IMR-90 (cell line): Measurements from ENCODE around the gene SP7.

Experiments
- BHLHE40 ChIP-seq: fragments of 150-350 bp; IDR thresholded peaks from 2 replicates; pipeline ENCODE4 v1.6.1; 2016; ENCODE audit warnings: mild to moderate bottlenecking, low read depth, low read length
- CEBPB ChIP-seq: IDR thresholded peaks from 2 replicates; pipeline ENCODE4 v1.6.1; 2012; ENCODE audit warnings: low read depth, low read length, improper control_type of control experiment
- FOS ChIP-seq: fragments of 150-350 bp; IDR thresholded peaks from 2 replicates; pipeline ENCODE4 v1.6.1; 2016; ENCODE audit warnings: low read depth, low read length
- MAFK ChIP-seq: IDR thresholded peaks from 2 replicates; pipeline ENCODE4 v1.6.1; 2012; ENCODE audit warnings: low read depth, low read length, improper control_type of control experiment
- MAZ ChIP-seq: IDR thresholded peaks from 2 replicates; pipeline ENCODE4 v1.6.1; 2012; ENCODE audit warnings: low read depth, mild to moderate bottlenecking, low read length, improper control_type of control experiment, moderate library complexity, borderline replicate concordance
- MXI1 ChIP-seq: IDR thresholded peaks from 2 replicates; pipeline ENCODE4 v1.6.1; 2012; ENCODE audit warnings: low read depth, mild to moderate bottlenecking, low read length, moderate library complexity, borderline replicate concordance
- NFE2L2 ChIP-seq: fragments of 150-350 bp; IDR thresholded peaks from 2 replicates; pipeline ENCODE4 v1.6.1; 2016; ENCODE audit warnings: low read depth, mild to moderate bottlenecking, low read length
- POLR2A ChIP-seq: IDR thresholded peaks from 2 replicates; pipeline ENCODE4 v1.6.1; 2012; ENCODE audit warnings: mild to moderate bottlenecking, low read depth, low read length
- RAD21 ChIP-seq: IDR thresholded peaks from 2 replicates; pipeline ENCODE4 v1.6.1; 2012; ENCODE audit warnings: low read length, improper control_type of control experiment
- RCOR1 ChIP-seq: IDR thresholded peaks from 2 replicates; pipeline ENCODE4 v1.6.1; 2012; ENCODE audit warnings: mild to moderate bottlenecking, low read length, improper control_type of control experiment; ENCODE audit not compliant: insufficient replicate concordance
- SMC3 ChIP-seq: fragments of 150-350 bp; IDR thresholded peaks from 2 replicates; pipeline ENCODE4 v1.6.1; 2016; ENCODE audit warnings: low read depth, mild to moderate bottlenecking, antibody characterized with exemption, low read length, moderate library complexity
- TF ChIP-seq, protein P1 (sequence below): conservative IDR thresholded peaks from 2 replicates; pipeline ENCODE4 v1.5.1; 2012; ENCODE audit warnings: mild to moderate bottlenecking, low read depth, low read length, improper control_type of control experiment
- TF ChIP-seq, protein P2 (sequence below): fragments of 150-350 bp; IDR thresholded peaks from 2 replicates; pipeline ENCODE4 v1.6.1; 2016; ENCODE audit warnings: low read depth, mild to moderate bottlenecking, low read length, moderate library complexity, borderline replicate concordance
- TF ChIP-seq, protein P3 (sequence below): fragments of 150-350 bp; IDR thresholded peaks from 2 replicates; pipeline ENCODE4 v1.6.1; 2017; ENCODE audit warnings: mild to moderate bottlenecking, antibody characterized with exemption, low read length, low read depth

DNA sequence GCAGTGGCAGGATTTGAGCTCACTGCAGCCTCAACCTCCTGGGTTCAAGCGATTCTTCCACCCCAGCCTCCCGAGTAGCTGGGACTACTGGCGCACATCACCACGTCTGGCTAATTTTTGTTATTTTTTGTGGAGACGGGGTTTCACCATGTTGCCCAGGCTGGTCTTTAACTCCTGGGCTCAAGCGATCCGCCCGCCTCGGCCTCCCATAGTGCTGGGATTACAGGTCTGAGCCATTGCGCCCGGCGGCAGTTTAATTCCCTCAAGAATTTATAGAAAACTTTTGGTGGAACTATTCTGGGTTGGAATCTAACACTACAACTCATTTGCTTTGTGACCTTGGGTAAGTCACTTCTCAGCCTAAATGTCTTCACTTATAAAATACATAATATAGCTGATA, 42.1 kb upstream of the SP7 start:
- TF ChIP-seq, protein P1, sequence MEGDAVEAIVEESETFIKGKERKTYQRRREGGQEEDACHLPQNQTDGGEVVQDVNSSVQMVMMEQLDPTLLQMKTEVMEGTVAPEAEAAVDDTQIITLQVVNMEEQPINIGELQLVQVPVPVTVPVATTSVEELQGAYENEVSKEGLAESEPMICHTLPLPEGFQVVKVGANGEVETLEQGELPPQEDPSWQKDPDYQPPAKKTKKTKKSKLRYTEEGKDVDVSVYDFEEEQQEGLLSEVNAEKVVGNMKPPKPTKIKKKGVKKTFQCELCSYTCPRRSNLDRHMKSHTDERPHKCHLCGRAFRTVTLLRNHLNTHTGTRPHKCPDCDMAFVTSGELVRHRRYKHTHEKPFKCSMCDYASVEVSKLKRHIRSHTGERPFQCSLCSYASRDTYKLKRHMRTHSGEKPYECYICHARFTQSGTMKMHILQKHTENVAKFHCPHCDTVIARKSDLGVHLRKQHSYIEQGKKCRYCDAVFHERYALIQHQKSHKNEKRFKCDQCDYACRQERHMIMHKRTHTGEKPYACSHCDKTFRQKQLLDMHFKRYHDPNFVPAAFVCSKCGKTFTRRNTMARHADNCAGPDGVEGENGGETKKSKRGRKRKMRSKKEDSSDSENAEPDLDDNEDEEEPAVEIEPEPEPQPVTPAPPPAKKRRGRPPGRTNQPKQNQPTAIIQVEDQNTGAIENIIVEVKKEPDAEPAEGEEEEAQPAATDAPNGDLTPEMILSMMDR, result no peak
- TF ChIP-seq, protein P2, sequence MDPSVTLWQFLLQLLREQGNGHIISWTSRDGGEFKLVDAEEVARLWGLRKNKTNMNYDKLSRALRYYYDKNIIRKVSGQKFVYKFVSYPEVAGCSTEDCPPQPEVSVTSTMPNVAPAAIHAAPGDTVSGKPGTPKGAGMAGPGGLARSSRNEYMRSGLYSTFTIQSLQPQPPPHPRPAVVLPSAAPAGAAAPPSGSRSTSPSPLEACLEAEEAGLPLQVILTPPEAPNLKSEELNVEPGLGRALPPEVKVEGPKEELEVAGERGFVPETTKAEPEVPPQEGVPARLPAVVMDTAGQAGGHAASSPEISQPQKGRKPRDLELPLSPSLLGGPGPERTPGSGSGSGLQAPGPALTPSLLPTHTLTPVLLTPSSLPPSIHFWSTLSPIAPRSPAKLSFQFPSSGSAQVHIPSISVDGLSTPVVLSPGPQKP, result no peak
- TF ChIP-seq RAD21, result no peak
- TF ChIP-seq NFE2L2, result no peak
- no peak for TF ChIP-seq POLR2A
- TF ChIP-seq BHLHE40, result no peak
- no peak for TF ChIP-seq MXI1
- TF ChIP-seq MAZ, result no peak
- TF ChIP-seq, protein P3, sequence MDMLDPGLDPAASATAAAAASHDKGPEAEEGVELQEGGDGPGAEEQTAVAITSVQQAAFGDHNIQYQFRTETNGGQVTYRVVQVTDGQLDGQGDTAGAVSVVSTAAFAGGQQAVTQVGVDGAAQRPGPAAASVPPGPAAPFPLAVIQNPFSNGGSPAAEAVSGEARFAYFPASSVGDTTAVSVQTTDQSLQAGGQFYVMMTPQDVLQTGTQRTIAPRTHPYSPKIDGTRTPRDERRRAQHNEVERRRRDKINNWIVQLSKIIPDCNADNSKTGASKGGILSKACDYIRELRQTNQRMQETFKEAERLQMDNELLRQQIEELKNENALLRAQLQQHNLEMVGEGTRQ, result no peak
- no peak for TF ChIP-seq CEBPB
- TF ChIP-seq FOS, result no peak
- no peak for TF ChIP-seq MAFK
- TF ChIP-seq SMC3, result no peak
- TF ChIP-seq RCOR1, result no peak
